PFSK-1 (cell line): Measurements from ENCODE around the gene COL24A1.

Source experiments
- FOXP2 ChIP-seq: optimal IDR thresholded peaks from 2 replicates; pipeline ENCODE3; 2011; ENCODE audit warnings: borderline replicate concordance, control low read depth, inconsistent platforms; ENCODE audit not compliant: insufficient read depth; ENCODE audit errors: extremely low read length, extremely low read depth
- POLR2AphosphoS5 ChIP-seq: IDR thresholded peaks from 2 replicates; pipeline ENCODE4 v1.6.1; 2012; ENCODE audit warnings: low read depth, mild to moderate bottlenecking, control low read depth, low read length, moderate library complexity
- SIN3A ChIP-seq: IDR thresholded peaks from 2 replicates; pipeline ENCODE4 v1.6.1; 2012; ENCODE audit warnings: mild to moderate bottlenecking, low read length, moderate library complexity, borderline replicate concordance; ENCODE audit not compliant: insufficient read depth
- TAF1 ChIP-seq: IDR thresholded peaks from 2 replicates; pipeline ENCODE4 v1.6.1; 2012; ENCODE audit warnings: low read length, control low read depth, borderline replicate concordance; ENCODE audit not compliant: insufficient read depth
- TF ChIP-seq, protein P1 (sequence below), 2 experiments: IDR thresholded peaks; 2 replicates each; pipeline versions ENCODE4 v1.6.1 to v1.8.0; 2011 to 2012; ENCODE audit warnings: low read depth in 2 of 2, low read length in 2 of 2, control low read depth in 1 of 2, inconsistent platforms in 1 of 2, mild to moderate bottlenecking in 1 of 2, moderate library complexity in 1 of 2; ENCODE audit not compliant: insufficient read depth in 1 of 2

Gene COL24A1

DNA sequence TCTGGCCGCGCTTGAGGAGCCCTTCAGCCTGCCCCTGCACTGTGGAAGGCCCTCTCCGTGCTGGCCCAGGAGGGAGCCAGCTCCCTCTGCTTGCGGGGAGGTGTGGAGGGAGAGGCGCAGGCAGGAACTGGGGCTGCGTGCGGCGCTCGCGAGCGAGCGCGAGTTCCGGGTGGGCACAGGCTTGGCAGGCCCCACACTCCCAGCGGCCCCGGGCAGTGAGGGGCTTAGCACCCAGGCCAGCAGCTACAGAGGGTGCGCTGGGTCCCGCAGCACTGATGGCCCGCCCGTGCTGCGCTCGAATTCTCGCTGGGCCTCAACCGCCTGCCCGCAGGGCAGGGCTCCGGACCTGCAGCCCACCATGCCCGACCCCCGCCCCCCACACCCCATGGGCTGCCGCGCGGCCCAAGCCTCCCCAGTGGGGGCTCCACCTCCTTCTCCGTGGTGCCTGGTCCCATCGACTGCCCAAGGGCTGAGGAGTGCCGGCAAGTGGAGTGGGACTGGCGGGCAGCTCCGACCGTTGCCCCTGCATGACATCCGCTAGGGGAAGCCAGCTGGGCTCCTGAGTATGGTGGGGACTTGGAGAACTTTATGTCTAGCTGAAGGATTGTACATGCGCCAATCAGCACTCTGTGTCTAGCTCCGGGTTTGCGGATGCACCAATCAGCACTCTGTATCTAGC is 46.0 kb downstream of the COL24A1 start:
- TF ChIP-seq POLR2AphosphoS5 (no peak), SIN3A (no peak), FOXP2 (no peak), TAF1 (no peak)
- TF ChIP-seq, protein P1, sequence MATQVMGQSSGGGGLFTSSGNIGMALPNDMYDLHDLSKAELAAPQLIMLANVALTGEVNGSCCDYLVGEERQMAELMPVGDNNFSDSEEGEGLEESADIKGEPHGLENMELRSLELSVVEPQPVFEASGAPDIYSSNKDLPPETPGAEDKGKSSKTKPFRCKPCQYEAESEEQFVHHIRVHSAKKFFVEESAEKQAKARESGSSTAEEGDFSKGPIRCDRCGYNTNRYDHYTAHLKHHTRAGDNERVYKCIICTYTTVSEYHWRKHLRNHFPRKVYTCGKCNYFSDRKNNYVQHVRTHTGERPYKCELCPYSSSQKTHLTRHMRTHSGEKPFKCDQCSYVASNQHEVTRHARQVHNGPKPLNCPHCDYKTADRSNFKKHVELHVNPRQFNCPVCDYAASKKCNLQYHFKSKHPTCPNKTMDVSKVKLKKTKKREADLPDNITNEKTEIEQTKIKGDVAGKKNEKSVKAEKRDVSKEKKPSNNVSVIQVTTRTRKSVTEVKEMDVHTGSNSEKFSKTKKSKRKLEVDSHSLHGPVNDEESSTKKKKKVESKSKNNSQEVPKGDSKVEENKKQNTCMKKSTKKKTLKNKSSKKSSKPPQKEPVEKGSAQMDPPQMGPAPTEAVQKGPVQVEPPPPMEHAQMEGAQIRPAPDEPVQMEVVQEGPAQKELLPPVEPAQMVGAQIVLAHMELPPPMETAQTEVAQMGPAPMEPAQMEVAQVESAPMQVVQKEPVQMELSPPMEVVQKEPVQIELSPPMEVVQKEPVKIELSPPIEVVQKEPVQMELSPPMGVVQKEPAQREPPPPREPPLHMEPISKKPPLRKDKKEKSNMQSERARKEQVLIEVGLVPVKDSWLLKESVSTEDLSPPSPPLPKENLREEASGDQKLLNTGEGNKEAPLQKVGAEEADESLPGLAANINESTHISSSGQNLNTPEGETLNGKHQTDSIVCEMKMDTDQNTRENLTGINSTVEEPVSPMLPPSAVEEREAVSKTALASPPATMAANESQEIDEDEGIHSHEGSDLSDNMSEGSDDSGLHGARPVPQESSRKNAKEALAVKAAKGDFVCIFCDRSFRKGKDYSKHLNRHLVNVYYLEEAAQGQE (IDR thresholded peaks at IDR 0.05; ENCODE audit: insufficient read depth in 1 of 2, low read depth in 2 of 2, low read length in 2 of 2): no peak

DNA sequence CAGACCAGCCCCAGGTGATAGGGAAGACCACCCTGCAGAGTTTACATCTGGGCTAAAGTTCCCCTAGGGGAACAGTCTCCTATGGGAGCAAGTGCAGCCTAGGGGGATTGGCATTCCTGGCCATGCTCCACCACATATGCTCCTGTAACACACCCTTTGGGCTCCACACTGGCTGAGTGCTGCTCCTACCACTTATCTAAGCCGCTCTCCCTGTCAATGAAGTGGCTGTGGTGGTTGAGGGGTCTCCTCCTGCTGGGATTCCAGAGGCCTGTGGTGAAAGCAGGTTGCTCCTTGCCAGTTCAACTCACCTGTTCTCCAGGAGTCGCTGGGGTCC is 51.1 kb downstream of the COL24A1 start:
- TF ChIP-seq TAF1 (no peak), FOXP2 (no peak), POLR2AphosphoS5 (no peak), SIN3A (no peak)

DNA sequence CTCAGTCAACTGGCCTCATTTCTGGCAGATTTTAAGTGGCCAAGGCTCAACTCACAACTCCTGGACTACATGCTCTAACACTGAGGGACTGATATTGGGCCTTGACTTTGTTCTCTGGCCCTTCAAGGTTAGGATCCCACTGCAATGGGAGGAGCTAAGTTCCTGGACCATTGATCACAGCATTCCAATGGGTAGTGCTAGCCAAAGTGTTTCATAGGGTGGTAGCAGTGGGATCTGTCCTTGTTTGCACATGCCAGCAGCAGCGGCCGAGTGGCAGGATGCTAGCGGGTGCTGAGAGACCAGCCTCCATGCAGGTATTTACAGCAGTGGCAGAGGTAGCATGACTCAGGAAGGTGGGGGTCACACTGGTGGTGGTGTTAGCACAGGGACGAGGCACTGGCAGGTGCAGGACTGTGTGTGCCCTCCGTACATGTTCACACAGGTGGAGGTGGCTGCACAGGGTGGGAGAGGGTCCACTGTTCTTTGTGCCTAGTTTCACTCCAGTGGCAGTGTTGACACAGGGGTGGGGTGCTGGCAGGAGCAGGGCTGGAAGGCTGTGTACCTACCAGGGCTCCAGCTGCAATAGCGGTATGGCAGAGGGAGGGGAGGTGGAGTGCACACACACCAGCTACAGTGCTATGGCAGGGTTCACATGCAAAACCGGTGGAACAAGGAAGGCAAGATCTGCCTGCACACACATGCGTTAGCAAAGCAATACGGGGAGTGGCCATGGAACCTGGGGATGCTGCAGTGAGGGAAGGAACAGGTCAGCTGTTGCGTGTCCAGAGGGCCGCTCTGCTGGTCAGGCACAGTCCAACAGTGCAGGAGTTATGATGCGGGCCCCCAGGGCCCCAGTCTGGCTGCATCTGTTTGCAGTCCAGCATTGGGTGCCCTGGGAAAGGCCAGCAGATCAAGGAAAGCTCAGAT is 51.7 kb downstream of the COL24A1 start:
- TF ChIP-seq SIN3A (no peak), FOXP2 (no peak), POLR2AphosphoS5 (no peak)
- TF ChIP-seq, protein P1 (IDR thresholded peaks at IDR 0.05; ENCODE audit: insufficient read depth in 1 of 2, low read depth in 2 of 2, low read length in 2 of 2): no peak

DNA sequence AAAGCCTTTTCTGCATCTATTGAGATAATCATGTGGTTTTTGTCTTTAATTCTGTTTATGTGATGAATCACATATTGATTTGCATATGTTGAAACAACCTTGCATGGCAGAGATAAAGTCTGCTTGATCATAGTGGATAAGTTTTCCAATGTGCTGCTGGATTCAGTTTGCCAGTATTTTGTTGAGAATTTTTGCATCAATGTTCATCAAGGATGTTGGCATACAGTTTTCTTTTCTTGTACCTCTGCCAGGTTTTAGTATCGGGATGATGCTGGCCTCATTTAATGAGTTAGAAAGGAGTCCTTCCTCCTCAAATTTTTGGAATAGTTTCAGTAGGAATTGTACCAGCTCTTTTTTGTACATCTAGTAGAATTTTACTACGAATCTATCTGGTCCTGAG is 55.0 kb downstream of the COL24A1 start:
- TF ChIP-seq FOXP2 (no peak), TAF1 (no peak), POLR2AphosphoS5 (no peak), SIN3A (no peak)
- TF ChIP-seq, protein P1 (IDR thresholded peaks at IDR 0.05; ENCODE audit: insufficient read depth in 1 of 2, low read depth in 2 of 2, low read length in 2 of 2): no peak

DNA sequence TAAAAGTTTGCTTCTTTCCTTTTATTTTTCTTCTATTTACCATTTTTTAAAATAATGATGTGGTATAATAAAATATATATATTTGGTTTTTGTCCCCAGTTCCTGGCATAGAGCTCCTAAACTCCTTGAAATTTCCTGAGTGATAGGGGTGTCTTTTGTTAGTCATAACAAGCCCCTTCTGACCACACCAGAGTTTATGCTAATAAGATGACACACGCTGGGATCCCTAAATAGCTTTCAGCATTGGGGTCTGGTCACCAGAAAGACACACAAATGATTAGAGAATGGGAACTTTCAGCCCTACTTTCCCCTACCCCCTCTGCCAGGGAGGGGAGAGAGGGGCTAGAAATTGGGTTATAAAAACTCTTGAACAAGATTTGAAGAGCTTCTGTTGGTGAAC is 56.2 kb downstream of the COL24A1 start:
- TF ChIP-seq POLR2AphosphoS5 (no peak), SIN3A (no peak), FOXP2 (no peak), TAF1 (no peak)
- TF ChIP-seq, protein P1 (IDR thresholded peaks at IDR 0.05; ENCODE audit: insufficient read depth in 1 of 2, low read depth in 2 of 2, low read length in 2 of 2): no peak
